GM19238 (cell line): ENCODE results near the gene CYP46A1.

ENCODE experiments used
- DNase-seq: peaks from one replicate; pipeline ENCODE4 v3.0.0; 2011; ENCODE audit warnings: low spot score; ENCODE audit not compliant: insufficient read length

Gene CYP46A1

DNA sequence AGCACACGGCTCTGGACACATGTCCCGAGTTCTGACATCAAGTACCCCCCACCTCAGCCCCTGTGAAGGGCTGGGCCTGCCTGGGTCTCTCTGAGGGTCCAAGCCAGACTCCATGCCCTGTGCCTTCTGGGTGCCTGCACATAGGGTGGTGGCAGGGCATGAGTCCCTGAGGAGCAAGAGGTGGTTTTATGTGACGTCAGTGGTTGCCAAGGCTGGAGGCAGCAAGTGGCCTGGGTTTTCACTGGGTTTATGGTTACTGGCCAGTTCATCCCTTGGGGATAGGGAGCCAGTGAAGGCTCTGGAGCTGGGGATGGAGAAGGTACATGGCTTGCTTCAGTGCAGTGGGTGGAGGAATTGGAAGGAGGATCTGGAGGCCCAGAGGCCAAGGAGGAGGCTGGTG is 58.0 kb downstream of the CYP46A1 start:
- no peak for DNase-seq

DNA sequence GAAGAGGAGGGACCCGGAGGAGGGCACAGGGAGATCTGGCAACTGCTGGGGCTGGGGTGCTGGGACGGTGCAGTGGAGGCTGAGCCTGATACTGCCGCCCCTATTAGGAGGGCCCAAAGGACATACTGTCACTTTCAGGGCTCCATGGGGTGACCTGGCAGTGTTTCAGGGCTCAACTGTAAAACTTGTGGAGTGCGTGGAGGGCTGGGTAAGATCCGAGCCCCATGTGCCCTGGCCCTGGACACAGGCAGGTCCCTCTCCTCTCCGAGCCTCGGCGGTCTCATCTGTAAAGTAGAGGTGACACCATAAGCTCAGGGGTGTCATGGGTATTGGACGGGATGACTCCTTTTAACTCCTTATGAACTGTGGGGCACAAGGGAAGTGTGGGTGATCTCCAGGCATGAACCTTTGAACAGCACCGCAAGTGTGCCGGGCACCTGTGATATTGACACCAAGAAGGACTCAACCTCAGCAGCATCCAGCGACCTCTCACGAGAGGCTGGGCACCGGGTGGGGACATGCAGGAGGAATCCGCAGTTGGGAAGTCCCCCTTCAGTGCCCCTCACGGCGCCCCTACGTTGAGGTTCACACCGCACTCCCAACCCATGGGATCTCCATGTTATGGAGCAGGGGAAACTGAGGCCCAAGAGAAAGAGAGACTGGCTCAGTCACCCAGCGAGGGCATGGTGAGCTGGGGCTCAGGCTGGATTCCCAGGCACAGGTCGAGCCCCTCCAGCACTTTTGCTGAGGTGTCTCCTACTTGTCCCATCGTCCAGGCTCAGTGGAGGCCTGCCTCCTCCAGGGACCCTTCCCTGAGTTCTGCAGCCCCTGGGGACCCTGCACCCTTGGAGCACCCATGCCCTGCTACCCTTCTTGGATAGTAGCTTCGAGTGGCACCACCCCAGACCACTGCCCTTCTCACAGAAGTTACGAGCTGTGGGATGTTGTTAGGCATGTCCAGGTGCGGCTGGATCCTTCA is 58.7 kb downstream of the CYP46A1 start:
- DNase-seq, result no peak

DNA sequence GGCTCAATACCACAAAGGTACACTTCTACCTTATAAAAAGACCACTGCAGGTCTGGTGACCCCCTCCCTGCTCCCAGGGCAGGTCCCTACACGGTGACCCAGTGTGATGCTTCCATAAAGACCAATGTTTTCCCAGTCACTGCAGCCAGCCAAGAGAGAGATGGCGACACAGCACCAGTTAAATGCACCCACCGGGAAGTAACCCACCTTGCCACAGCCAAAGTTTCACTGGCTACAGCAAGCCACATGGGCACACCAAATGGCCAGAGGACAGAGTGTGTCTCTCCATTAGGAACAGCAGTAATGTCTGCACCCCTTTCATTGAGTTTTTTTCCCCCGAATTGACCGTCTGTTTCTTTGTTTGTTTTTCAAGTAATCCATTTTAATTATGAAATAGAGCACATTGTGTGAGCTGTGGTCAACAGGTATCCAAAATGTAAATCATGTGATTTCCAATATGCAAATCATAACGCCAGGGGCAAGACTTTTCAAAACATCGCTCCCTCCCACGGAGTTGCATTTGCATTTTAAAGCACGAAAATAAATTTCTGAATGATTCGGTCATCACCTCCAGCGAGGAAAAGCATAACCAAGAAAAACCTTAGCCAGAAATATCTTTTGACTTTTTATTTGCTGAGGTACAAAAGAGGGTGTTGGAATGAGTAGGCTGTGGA is 60.2 kb downstream of the CYP46A1 start:
- no peak for DNase-seq

DNA sequence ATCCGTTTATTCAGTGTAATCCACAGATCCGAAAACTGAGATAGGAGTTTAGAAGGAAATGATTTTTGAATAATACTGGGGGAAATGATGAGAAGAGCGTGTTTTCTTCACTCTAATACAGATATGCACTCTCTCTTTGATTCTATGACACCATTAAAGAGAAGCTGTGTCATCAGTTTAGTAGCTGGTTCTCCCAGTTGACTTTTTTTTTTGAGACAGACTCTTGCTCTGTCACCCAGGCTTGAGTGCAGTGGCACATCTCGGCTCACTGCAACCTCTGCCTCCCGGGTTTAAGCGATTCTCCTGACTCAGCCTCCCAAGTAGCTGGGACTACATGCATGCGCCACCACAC is 60.8 kb downstream of the CYP46A1 start:
- no peak for DNase-seq

DNA sequence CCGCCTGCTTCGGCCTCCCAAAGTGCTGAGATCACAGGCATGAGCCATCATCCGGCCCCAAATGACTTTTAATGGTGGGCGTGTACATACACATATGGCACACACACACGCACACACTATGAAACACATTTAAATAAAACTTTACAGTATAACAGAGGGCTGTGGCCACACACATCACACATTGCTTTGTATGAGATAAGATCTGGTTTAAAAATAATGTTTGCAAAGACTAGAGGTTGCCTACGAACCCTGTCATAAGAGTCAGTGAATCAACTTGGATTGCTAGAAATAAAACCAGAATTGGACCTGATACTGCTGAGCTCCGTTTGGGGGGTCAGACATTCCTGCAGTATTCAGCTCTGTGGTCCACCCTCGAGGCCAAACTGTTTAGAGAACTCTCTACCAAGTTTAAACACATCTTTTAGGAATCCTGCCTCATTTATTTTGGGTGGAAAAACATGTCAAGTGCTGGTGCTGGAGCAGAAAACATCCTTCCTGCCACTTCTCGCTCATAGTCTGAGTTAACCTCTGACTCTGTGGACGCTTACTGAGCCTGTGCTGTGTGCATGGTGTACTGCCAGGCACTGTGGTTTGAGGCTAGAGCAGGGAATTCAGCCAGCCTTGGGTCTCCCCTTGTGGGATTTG is 61.3 kb downstream of the CYP46A1 start:
- DNase-seq, result no peak

DNA sequence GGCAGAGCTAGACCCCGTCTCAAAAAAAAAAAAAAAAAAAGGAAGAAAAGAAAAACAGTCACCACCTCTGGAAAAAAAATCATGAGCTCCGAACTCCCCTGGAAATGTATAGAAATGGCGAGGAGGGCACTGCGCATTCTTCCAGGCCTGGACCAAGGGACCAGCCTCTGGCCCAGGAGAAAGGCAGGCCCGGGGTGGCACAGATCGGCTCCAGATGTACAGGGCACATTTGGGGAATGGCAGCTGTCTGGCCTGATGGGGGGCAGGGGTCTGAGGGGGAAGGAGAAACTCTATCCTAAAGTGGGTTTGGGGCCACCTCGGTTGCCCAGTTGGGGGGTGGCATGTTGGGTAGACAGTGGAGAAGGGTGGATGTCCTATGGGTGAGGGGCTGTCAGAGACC is 63.1 kb downstream of the CYP46A1 start:
- no peak for DNase-seq

DNA sequence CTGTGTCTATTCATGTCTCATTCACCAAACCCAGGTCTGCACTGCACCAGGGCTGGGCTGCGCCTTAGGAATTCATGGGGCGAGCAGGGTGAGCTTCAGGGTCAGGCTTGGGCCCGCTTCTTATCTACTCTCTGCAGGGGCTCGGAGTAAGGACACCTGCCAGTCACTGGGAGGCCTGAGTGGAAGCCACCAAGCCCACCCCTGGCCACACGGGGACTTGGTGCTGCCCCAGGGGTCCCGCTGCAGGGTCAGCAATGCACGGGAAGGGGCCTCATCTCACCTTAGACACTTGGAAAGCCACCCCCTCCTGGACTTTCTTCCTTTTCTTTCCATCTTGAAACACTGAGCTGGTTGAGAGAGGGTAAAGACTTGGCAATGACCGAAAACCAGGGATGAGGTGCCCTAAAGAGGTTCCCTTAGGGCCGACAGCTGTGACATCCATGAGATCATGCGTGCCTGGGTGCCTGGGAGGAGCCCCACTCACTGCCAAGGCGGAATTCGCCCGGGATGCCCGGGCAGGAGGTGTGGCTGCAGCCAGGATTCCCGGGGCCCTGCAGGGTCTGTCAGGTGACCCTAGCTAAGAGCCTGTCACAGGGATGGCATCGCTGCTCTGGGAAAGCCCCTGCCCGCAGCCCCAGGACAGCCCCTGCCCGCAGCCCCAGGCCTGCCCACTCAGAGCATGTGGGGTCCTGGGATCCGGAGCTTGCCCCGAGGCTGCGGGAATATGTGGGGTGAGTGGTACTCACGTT is 63.7 kb downstream of the CYP46A1 start:
- no peak for DNase-seq

DNA sequence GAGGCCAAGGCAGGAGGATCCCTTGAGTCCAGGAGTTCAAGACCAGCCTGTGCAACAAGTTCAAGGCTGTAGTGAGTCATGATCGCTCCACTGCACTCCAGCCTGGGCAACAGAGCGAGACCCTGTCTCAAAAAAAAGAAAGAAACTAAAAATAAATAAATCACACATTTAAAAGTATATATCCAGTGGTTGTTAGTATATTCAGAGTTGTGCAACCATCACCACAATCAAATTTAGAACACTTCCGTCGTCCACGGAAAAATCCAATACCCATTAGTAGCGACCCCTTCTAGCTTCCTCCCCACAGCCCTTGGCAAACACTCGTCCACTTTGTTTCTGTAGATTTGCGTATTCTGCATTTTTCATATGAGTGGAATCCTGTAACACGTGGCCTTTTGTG is 64.4 kb downstream of the CYP46A1 start:
- no peak for DNase-seq

DNA sequence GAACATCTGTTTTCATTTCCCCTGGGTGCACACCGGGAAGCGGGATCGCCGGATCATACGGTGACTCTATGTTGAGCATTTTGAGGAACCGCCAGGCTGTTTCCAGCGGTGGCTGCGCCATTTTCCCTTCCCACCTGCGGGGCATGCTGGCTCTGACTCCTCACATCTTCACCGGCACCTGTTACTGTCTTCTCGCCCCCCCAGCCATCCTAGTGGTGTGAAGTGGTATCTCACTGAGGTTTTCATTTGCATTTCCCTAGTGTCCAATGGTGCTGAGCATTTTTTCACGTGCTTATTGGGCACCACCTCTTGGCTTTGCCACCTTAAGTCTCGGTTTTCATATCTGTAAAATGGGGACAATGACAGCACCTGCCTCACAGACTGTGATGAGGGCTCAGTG is 65.0 kb downstream of the CYP46A1 start:
- DNase-seq, result no peak

DNA sequence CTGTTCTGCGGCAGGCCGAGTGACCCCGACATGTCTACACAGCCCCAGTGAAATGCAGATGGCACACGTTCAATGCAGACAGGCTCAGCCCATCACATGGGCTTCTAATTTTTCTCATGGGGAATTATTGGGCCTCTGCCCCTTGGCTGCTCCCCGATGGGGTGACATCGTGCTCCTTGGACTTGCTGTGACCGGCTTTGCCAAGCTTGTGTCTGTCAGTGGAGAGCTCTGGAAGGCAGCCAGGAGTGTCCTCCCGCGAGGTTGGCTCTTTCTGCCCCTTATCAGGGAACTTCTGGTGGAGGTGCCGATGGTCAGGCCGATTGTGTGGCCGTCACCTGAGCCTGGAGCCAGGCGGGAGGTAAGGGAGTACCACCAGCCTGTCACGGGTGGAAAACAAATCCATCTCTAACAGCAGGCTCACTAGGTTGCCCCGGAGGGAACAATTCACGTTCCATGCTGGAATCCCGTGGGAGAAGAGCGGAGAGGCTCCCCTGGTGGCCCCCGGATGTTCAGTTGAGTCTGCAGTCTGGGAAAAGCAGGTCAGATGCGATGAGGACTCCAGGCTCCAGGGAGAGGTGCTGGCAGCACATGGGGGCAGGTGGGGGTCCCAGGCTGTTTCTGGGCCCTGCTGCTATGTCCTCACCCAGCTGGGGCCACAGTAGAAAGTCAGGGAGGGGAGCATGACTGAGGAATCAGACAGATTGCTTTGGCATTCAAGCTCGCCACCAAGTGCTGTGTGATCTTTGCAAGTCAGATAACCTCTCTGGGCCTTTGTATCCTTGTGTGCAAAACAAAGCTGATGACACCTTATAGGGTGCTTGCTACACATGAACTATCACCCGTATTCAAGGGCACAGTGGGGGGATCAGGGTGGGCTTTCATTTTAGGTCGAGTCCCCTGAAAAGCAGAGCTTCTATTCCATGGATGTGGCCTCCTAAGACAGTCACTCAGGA is 65.9 kb downstream of the CYP46A1 start:
- no peak for DNase-seq

DNA sequence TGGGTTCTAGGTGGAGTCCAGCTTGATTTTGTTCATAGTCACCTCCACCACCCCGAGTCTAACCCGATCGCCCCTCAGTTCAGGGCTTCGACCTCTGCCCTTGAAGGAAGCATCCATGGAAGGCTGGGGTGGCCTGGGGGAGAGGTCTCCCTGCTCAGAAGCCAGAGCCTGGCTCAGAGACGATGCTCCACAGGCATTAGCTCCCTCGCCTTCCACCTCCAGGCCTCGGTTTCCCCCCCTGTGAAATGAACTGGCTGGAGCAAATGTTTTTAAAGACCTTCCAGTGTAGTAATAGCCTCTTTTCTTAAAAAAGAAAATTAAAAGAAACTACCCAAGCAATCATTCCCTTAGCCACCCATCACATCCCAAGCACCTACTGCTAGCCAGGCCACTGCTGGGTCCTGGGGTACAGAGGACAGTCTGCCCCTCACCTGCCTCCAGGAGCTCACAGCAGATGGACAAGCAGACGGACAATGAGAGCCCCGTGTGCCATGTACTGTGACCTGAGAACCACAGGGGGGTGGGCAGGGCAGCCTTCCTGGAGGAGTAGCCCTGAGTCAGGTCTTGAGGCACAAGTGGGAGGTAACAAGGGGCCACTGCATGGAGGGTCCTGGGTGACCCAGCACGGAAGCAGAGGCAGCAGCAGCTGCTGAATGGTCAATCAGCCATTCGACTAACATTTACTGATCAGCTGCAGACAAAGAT is 66.8 kb downstream of the CYP46A1 start:
- no peak for DNase-seq

DNA sequence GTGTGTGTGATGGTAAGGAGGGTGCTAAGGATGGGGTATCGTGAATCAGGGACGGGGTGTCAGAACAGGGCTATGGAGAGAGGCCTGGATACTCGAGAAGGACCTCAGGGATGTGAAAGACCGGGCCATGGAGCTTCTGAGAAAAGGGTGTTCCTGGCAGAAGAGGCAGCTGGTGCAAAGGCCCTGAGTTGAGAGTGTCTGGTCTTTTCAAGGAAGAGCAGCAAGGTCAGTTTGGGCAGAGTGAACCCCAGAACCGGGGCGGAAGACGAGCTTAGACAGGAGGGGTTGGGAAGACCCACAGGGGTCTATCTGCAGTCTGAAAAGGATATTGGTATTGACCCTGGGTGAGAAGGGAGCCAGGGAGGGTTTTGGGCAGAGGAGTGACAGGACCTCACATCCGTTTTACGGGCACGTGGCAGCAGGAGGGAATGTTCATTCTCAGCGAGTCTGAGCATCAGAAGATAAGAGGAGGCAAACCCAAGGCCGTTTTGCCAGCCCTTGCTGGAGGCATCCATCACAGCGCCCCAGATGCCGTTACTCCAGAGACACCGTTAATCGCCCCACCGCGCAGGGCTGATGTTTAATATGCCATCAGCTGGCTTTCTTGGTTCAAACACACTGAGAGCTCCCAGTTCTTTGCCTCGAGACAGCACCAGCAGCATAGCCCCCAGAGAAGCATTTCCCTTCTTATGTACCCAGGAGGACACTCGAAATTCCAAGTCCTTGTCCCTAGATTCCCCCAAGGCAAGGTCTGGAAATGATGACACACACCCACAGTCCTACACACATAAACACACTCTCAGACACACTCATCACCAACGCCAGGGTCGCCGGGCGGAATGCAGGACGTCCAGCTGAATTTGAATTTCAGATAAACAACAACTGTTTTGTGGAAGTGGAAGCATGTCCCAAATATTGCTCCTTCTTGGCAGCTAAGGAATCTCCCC is 67.7 kb downstream of the CYP46A1 start:
- DNase-seq, result no peak

DNA sequence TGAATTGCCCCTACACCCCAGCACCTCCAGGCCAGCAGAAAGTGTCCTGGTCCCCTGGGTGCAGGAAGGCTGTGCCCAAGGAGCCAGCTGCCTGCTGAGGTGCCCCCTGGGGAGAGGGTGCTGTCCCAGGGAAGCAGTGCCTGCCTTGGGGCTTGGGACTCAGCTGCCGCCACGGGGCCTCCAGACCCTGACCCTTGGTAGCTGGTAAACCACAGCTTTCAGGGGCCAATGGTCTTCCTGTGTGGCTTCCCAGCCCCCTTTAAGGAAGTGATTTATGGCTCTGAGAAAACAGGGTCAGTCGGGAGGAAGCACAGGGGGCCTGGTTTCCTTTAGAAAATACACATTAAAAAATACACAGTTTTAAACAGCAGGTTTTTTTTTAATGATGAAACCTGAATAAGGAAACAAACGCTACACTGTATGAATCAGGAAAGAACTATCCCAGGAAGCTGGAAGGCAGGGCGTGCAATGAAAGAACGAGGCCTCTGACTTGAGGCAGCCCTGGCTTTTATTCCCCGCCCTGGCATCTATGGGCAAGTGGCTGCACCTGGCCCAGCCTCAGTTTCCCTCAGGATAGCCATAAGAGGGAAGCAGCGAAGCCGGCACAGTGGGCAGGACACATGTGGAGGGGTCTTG is 68.5 kb downstream of the CYP46A1 start:
- DNase-seq, result no peak

DNA sequence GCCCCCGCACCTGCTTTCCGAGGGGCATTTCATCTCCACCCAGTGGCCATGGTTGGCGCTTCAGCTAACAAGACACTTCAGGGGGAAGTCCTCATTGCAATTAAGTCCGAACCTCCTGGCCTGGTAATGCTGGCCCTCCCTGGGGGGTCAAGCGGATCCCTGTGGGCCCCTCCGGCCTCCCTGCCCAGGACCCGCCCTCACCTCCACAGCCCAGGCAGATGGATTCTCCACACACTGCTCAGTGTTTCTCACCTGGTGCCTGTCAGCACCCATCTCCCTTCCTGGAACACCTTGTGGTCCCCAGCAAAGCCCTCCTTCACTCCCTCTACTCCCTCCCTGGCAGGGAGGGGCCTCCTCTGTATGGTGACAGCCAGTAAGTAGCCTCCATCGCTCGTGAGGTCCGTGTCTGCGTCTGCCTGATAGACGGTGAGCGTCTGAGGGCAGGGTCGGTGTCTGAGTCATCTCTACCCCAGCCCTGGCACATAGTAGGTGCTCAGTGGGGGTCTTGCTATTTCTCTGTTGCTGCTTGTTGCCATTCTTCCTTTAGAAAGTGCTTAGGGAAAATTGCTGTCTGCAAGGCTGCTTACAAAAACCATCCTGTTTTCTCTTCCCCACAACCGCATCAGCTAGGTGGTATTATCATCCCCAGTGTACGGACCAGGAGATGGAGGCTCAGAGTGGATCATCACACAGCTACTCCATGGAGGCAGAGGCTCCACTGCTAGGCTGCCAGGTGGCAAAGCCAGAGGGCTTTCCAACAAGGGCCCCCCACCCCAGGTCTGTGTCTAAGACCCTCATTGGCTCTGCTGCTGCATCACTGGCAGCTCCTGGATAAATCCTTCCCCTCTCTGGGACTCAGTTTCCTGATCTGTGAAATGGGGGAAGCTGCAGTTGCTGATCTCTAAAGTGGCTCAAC is 69.4 kb downstream of the CYP46A1 start:
- DNase-seq, result no peak

DNA sequence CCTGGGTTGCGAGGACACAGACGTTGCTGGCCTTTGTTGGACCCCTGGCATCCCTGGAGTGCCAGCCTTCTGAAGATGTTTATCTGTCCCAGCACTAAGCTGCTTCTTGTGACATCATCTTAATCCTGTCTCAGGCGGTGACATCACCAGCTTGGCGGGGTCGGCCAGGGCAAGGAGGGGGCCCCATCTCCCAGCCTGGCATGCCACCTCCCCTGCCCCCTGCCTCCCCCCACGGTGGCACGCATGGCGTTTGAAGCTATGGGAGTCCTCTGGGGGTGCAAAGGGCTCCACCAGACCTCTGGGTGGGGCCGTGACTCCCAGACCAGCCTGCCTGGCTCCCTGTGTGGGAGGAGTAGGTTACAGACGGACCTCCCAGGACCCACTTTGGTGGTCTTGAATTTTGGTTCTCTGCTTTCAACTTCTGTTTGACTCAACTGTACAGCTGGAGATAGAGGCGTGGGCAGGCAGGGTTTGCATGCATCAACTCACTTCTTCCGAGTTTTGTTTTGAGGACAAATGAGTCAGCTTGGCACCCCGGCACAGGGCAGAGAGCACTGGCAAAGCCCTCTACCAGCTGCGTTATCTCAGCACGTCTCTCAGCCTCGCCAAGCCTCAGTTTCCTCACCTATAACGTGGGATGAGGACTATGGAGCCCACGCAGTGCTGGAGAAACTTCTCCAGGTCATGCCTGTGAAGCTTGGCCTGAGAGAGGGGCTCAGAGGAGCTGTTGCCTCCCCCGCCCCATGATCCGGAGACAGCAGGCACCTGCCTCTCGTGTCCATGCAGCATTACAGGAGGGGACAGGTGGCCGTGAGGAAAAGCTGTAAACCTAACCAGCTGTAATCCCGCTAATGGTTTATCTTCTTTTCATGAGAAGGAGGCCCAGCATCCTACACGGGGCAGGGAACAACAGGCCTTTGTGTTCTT is 70.3 kb downstream of the CYP46A1 start:
- DNase-seq, result no peak

DNA sequence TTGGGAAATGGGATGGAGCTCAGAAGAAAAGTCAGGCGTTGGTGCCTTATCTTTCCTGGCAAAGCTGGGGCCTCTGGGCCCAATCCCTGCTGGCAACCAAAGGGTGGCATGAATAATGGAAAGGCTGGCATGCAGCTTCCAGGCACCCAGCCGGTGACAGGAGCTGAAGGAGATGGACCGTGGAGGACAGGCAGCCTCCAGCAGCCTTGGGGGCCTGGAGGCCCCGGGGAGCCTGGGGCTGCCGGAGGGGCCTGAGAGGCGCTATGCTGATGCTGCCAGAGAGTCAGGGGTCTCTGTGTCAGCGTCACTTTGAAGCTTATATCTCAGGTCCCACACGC is 70.9 kb downstream of the CYP46A1 start:
- DNase-seq, result no peak
